Neural crest cell (in vitro differentiated cells): ENCODE data around the gene CDK19. TPM values are rescaled to one million over a fixed set of nuclear protein-coding genes. Genes with fewer than 3 reads are reported as not detected.

Source experiments
- DNase-seq: peaks from one replicate; pipeline ENCODE4 v3.0.0; 2021; ENCODE audit warnings: low read depth, mixed read lengths, low spot score
- H3K27ac Mint-ChIP-seq: one replicate; pipeline ENCODE4 v1.8.0; 2021; ENCODE audit warnings: mild to moderate bottlenecking, mixed read lengths; ENCODE audit not compliant: unreplicated experiment
- H3K27me3 Mint-ChIP-seq: 2 replicates; pipeline ENCODE4 v1.8.0; 2021; ENCODE audit warnings: low read depth, mild to moderate bottlenecking, mixed read lengths
- H3K36me3 Mint-ChIP-seq: 2 replicates; pipeline ENCODE4 v1.8.0; 2021; ENCODE audit warnings: low read depth, mild to moderate bottlenecking, mixed read lengths
- H3K4me1 Mint-ChIP-seq: 2 replicates; pipeline ENCODE4 v1.8.0; 2021; ENCODE audit warnings: mixed read lengths
- H3K4me3 Mint-ChIP-seq: one replicate; pipeline ENCODE4 v1.8.0; 2021; ENCODE audit warnings: mild to moderate bottlenecking, mixed read lengths
- H3K9me3 Mint-ChIP-seq: 2 replicates; pipeline ENCODE4 v1.8.0; 2021; ENCODE audit warnings: mixed read lengths
- total RNA-seq: library from RNA; stranded (reverse); gene quantifications from 2 replicates; pipeline ENCODE4 v1.2.1, GENCODE V29; 2021
- TF ChIP-seq, protein P1 (sequence below): fragments of 200-600 bp; sonication (generic); conservative IDR thresholded peaks from 2 replicates; pipeline ENCODE4 v1.5.0; 2021; ENCODE audit warnings: antibody characterized with exemption, mild to moderate bottlenecking

Gene CDK19
- total RNA-seq, 1 donor from 2014 or later, result 24.4 TPM

DNA sequence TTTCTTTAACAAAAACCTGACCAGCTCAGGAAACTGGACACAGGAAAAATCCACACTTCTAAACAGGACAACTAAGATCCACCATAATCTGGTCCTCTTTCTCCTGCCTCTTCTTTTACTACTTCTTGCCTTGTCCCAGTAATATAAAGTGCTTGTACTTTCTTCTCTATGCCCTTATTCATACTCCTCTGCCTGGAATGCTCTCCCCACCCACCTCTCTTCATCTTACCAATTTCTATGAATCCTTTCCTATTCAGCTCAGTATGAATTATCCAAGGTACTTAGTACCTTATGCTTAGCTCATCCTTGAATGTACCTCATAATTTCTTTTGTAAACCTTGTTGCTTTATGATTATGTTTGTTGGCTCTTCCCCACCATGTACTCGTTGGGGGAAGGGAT, 159.4 kb downstream of the CDK19 start:
- no peak for DNase-seq
- TF ChIP-seq, protein P1, sequence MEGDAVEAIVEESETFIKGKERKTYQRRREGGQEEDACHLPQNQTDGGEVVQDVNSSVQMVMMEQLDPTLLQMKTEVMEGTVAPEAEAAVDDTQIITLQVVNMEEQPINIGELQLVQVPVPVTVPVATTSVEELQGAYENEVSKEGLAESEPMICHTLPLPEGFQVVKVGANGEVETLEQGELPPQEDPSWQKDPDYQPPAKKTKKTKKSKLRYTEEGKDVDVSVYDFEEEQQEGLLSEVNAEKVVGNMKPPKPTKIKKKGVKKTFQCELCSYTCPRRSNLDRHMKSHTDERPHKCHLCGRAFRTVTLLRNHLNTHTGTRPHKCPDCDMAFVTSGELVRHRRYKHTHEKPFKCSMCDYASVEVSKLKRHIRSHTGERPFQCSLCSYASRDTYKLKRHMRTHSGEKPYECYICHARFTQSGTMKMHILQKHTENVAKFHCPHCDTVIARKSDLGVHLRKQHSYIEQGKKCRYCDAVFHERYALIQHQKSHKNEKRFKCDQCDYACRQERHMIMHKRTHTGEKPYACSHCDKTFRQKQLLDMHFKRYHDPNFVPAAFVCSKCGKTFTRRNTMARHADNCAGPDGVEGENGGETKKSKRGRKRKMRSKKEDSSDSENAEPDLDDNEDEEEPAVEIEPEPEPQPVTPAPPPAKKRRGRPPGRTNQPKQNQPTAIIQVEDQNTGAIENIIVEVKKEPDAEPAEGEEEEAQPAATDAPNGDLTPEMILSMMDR, result no peak
- Mint-ChIP-seq H3K27ac (no peak overlapping the region), H3K27me3 (no peaks in the 10 kb centered on the region), H3K4me3 (no peak overlapping the region), H3K4me1 (peaks cover 13% of the 10 kb centered on the region), H3K36me3 (peaks cover 3% of the 10 kb centered on the region), H3K9me3 (no peaks in the 10 kb centered on the region)

DNA sequence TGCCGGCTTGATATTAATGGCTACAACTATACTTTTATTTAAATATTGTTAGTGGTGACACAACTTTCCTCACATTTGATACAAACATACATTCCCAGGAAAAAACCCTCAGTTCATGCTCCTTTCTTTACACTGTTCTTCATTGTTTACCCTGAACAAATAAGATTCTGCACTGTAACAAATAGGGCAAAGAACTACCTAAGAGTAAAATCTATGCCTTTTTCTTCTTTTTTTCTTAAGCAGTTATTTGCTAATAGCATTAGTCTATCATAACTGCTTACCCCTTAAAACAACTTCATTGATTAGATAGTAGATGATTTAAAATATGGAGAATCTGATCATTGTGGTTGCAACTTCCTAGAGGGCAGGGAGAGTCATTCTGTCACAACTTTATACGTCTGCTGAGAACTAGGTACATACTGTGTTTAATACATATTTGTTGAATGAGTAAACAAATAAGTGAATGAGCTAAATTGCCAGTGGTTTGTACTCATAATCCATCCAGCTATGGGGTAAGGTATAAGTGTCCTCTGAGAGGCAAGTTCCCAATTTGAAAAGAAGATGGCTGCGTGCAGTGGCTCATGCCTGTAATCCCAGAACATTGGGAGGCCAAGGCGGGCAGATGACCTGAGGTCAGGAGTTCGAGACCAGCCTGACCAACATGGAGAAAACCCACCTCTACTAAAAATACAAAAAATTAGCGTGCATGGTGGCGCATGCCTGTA, 161.0 kb downstream of the CDK19 start:
- TF ChIP-seq, protein P1, result no peak
- Mint-ChIP-seq H3K27ac (no peak overlapping the region), H3K4me1 (peaks cover 15% of the 10 kb centered on the region), H3K27me3 (no peaks in the 10 kb centered on the region), H3K4me3 (no peak overlapping the region), H3K36me3 (peaks cover 3% of the 10 kb centered on the region), H3K9me3 (no peaks in the 10 kb centered on the region)
- DNase-seq, result no peak

DNA sequence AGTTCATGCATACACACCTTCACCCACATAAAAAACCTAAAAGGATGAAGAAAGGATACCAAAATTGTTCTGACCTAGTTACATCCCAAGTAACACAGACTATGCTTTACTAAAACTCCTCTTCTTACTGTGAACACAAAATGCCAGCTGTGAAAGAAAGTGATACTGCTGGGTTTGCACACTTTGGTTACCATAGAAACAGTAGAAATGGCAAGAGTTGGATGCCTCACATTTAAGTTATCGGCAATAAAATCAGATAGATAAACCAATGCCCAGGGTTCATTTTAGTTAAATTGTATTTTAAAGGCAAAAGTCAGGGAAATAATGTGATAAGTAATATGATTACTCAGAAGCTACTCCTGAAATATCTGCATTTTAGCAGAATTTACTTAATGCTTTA, 161.9 kb downstream of the CDK19 start:
- Mint-ChIP-seq H3K4me1 (peaks cover 15% of the 10 kb centered on the region), H3K27ac (no peak overlapping the region), H3K27me3 (no peaks in the 10 kb centered on the region), H3K4me3 (no peak overlapping the region), H3K9me3 (no peaks in the 10 kb centered on the region), H3K36me3 (peaks cover 3% of the 10 kb centered on the region)
- DNase-seq, result no peak
- TF ChIP-seq, protein P1, result no peak

DNA sequence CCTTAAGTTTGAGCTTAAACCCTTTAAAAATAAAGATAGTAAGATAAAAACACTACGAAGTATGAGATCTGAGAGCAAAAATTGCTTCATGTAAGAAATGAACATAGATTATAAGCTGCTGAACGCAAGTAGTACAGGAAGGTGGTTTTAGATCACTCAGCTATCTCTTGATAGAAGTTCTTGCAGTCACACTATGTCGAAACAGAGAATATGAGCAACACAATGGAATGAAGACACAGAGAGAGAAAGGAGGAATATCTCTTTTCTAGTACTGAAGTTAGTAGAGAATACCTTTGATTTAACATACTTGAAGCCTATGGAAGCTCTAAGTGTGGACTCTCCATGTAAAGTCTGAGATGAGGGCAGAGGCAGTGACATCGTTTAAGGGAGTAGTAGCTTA, 162.7 kb downstream of the CDK19 start:
- no peak overlapping the region for H3K4me3 Mint-ChIP-seq

DNA sequence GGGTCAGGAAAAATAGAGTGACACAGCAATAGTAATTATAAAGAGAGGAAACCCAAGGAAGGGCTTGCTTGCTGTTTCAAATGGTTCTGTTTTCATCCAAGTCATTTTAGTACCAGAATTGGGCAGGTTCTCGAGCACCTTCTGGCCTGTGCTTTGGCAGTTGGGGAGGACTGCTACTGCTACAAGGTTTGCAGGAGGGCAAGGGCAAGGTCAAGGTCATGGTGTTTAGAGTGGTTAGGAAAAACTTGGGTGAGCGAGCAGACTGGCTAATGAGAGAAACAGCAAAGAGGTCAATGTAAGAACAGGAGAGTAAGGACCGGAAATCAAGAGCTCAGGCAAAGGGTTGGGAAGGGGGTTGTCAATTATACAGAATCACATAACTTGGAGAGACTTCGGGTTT, 164.5 kb downstream of the CDK19 start:
- no peak for DNase-seq
- H3K27ac Mint-ChIP-seq, result no peak overlapping the region
- no peaks in the 10 kb centered on the region for H3K27me3 Mint-ChIP-seq
- peaks cover 6% of the 10 kb centered on the region for H3K36me3 Mint-ChIP-seq
- H3K9me3 Mint-ChIP-seq, result no peaks in the 10 kb centered on the region
- H3K4me3 Mint-ChIP-seq, result no peak overlapping the region
- TF ChIP-seq, protein P1, result no peak
- H3K4me1 Mint-ChIP-seq, result peaks cover 12% of the 10 kb centered on the region

More for the DNA sequence above, 162.7 kb downstream of the CDK19 start:
- Mint-ChIP-seq H3K9me3 (no peaks in the 10 kb centered on the region), H3K27me3 (no peaks in the 10 kb centered on the region), H3K36me3 (peaks cover 3% of the 10 kb centered on the region), H3K27ac (no peak overlapping the region), H3K4me1 (peaks cover 15% of the 10 kb centered on the region)
- TF ChIP-seq, protein P1, result no peak
- no peak for DNase-seq
